ENCODE measurements around the gene RABGGTB. TPM values are rescaled to one million over a fixed set of nuclear protein-coding genes. Genes with fewer than 3 reads are reported as not detected.
"Not testable (repeated sequence)": the region's sequence is repeated elsewhere in the genome, so short reads cannot be mapped to it uniquely, and the experiment has no call there.

Gene RABGGTB
- total RNA-seq, 4 donors from 2014 or later: 55.6 to 80.1 (median 68.2) TPM

DNA sequence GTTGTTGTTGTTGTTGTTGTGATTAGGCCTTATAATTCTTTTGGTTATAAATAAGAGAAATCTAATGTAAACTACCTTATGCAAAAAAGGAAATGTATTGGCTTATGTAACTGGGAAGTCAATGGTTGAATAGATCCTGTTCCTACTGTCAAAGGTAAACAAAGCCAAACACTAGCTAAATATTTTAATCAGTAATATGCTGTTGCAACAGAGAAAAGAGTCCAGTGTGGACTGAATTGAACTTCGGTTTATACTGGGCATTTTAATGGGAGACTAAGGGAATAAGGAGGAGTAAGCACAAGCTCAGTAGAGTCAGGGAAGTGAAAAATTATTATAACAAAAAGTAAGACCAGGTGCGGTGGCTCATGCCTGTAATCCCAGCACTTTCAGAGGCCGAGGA is 26.0 kb downstream of the RABGGTB start:
- Histone ChIP-seq H3K4me3 (replicated peaks in 1 of 3) (no peak overlapping the region), H3K9me3 (no peaks in the 10 kb centered on the region), H3K27ac (no peak overlapping the region), H3K36me3 (no peaks in the 10 kb centered on the region), H3K4me1 (no peaks in the 10 kb centered on the region), H3K27me3 (no peaks in the 10 kb centered on the region)
- TF ChIP-seq, protein P1, sequence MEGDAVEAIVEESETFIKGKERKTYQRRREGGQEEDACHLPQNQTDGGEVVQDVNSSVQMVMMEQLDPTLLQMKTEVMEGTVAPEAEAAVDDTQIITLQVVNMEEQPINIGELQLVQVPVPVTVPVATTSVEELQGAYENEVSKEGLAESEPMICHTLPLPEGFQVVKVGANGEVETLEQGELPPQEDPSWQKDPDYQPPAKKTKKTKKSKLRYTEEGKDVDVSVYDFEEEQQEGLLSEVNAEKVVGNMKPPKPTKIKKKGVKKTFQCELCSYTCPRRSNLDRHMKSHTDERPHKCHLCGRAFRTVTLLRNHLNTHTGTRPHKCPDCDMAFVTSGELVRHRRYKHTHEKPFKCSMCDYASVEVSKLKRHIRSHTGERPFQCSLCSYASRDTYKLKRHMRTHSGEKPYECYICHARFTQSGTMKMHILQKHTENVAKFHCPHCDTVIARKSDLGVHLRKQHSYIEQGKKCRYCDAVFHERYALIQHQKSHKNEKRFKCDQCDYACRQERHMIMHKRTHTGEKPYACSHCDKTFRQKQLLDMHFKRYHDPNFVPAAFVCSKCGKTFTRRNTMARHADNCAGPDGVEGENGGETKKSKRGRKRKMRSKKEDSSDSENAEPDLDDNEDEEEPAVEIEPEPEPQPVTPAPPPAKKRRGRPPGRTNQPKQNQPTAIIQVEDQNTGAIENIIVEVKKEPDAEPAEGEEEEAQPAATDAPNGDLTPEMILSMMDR (IDR thresholded peaks at IDR 0.05): no peak
- no peak for TF ChIP-seq POLR2A (IDR thresholded peaks at IDR 0.05)
- WGBS, 2 donors: 74 to 91% methylated on average over 3 of the region's 3 CpGs
- intact Hi-C loops (cut with DNase I): no loop called here
- DNase-seq: no peak

DNA sequence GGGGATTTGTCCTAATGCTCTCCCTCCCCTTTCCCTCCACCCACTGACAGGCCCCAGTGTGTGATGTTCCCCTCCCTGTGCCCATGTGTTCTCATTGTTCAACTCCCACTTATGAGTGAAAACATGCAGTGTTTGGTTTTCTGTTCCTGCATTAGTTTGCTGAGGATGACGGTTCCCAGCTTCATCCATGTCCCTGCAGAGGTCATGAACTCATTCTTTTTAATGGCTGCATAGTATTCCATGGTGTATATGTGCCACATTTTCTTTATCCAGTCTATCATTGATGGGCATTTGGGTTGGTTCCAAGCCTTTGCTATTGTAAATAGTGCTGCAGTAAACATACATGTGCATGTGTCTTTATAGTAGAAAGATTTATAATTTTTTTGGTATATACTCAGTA is 37.5 kb downstream of the RABGGTB start:
- DNase-seq; H3K36me3 ChIP-seq; H3K4me3 ChIP-seq (replicated peaks in 1 of 3); intact Hi-C loops (cut with DNase I); H3K9me3 ChIP-seq; H3K27ac ChIP-seq; H3K4me1 ChIP-seq; H3K27me3 ChIP-seq: not testable (repeated sequence)
- 69 to 80% methylated on average over 1 of the region's 1 CpG for WGBS, 2 donors

DNA sequence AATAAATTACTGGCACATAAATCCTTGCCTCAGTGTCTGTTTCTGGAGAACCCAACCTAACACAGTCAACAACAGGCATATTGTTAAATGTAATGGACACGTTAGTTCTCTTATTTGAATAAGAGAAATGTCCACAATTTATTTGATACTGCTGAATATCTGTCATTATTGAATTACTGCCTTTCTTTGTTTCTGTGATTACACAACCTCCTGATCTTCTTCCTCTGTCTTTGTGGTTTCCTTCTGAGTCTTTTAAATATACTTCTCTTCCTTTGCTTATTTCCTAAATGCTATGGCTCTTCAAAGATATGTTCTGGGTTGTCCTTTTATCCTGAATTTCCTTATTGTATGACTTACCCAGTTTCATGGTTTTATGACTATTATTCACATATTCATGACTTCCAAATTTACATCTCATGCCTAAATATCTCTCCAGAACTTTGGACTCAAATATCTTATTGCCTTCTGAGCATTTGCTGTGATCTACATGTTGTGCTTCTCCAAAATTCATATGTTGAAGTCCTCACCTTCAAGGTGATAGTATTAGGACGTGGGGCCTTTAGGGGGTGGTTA is 50.6 kb downstream of the RABGGTB start:
- no peak overlapping the region for H3K4me3 ChIP-seq (replicated peaks in 1 of 3)
- H3K4me1 ChIP-seq: no peaks in the 10 kb centered on the region
- DNase-seq: no peak
- no peaks in the 10 kb centered on the region for H3K9me3 ChIP-seq
- intact Hi-C loops (cut with DNase I): no loop called here
- H3K27ac ChIP-seq: no peak overlapping the region
- H3K27me3 ChIP-seq: no peaks in the 10 kb centered on the region
- 77 to 86% methylated on average over 2 of the region's 2 CpGs for WGBS, 2 donors
- no peak for TF ChIP-seq POLR2A (IDR thresholded peaks at IDR 0.05)
- TF ChIP-seq, protein P1 (IDR thresholded peaks at IDR 0.05): no peak
- no peaks in the 10 kb centered on the region for H3K36me3 ChIP-seq

DNA sequence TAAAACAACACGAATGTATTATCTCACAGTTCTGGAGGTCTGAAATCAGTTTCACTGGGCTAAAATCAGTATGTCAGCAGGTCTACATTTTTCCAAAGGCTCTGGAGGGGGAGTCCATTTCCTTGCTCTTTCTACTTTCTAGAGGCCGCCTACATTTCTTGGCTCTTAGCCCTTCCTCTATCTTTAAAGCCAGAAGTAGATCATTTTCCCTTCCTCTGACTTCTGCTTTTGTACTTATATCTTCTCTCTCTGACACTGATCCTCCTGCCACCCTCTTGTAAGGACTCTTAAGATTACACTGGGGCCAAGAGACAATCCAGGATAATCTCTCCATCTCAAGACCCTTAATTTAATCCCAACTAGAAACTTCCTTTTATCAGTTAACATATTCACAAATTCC is 52.0 kb downstream of the RABGGTB start:
- no peak for DNase-seq
- TF ChIP-seq POLR2A (IDR thresholded peaks at IDR 0.05): no peak
- TF ChIP-seq, protein P1 (IDR thresholded peaks at IDR 0.05): no peak
- intact Hi-C loops (cut with DNase I): no loop called here
- Histone ChIP-seq H3K27ac (no peak overlapping the region), H3K4me3 (replicated peaks in 1 of 3) (no peak overlapping the region), H3K36me3 (no peaks in the 10 kb centered on the region), H3K4me1 (no peaks in the 10 kb centered on the region), H3K27me3 (no peaks in the 10 kb centered on the region), H3K9me3 (no peaks in the 10 kb centered on the region)
- 71 to 77% methylated on average over 2 of the region's 2 CpGs for WGBS, 2 donors

DNA sequence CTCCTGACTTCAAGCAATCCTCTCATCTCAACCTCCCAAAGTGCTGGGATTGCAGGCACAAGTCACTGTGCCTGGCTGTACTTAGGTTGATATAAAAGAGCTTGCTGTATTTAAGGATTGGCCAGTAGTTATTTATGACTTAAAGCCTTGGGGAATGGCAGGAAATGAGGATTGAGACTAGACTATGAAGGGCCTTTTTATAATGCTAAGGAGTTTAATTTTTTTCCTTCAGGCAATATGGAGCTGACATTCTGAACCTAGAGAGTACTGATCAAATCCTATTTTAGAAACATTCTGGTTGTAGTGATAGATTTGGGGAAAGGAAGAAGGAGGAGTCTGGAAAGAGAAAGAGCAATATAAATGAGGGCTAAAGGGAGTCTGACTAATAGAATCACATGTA is 55.4 kb downstream of the RABGGTB start:
- no peak for TF ChIP-seq POLR2A (IDR thresholded peaks at IDR 0.05)
- TF ChIP-seq, protein P1 (IDR thresholded peaks at IDR 0.05): no peak
- Histone ChIP-seq H3K27me3 (no peaks in the 10 kb centered on the region), H3K27ac (no peak overlapping the region), H3K4me3 (replicated peaks in 1 of 3) (no peak overlapping the region), H3K9me3 (no peaks in the 10 kb centered on the region), H3K4me1 (no peaks in the 10 kb centered on the region), H3K36me3 (no peaks in the 10 kb centered on the region)
- intact Hi-C loops (cut with DNase I): no loop called here
- DNase-seq: no peak

Small RNAs within 50 kb of the gene (small RNA-seq; reads per million reads assigned to genes)
- not detected for gene SNORD45A
- not detected for gene SNORD45B
- not detected for gene SNORD45C

Other genes with a start within 250 kb of the RABGGTB start
- gene SLC44A5, start 175.1 kb upstream of the RABGGTB start, total RNA-seq: 1 to 10 TPM in 2 of 4 donors, under 1 TPM in 2; 0.11 to 2.0 (median 0.87) TPM
- 10 to 100 TPM; 65.3 to 69.9 (median 68.7) TPM for gene ACADM, start 61.5 kb upstream of the RABGGTB start, total RNA-seq
- under 1 TPM in 2 of 4 donors, not detected in 2; 0.22 to 0.40 TPM for gene MSH4, start 10.6 kb downstream of the RABGGTB start, total RNA-seq
- gene ASB17, start 146.1 kb downstream of the RABGGTB start, total RNA-seq: not detected

Data from thyroid gland (tissue), 4 donors.